ENCODE data around the gene GPR37L1. TPM values are rescaled to one million over a fixed set of nuclear protein-coding genes. Genes with fewer than 3 reads are reported as not detected.

GPR37L1 gene
- total RNA-seq, 2 experiments from 2014 or later, result not detected

GRCh38 chr1:202131956-202132821 is 9.5 kb downstream of the GPR37L1 start:
- ChIA-PET POLR2A (interaction anchor here (1.1 kb wide), 1 partner anchor 12 kb away, joined by 3 read pairs; the partner anchor contains the start of gene ARL8A), CTCF (no interaction called here)
- intact Hi-C loops (cut with DNase I, micrococcal nuclease), result loop anchor here in 1 of 2 experiments (1.0 kb wide), 1 partner anchor 122 kb away; the partner anchor contains the start of gene ELF3
- Mint-ChIP-seq H3K36me3 (ENCODE audit: low read depth) (peaks cover 41% of the 10 kb centered on the region), H3K27ac (no peak overlapping the region), H3K9me3 (no peaks in the 10 kb centered on the region), H3K27me3 (no peaks in the 10 kb centered on the region), H3K4me3 (no peak overlapping the region), H3K4me1 (ENCODE audit: low read depth) (peaks cover 5% of the 10 kb centered on the region)
- Histone ChIP-seq H3K4me1 (ENCODE audit: insufficient read depth, low read length) (peaks cover 14% of the 10 kb centered on the region), H3K27me3 (ENCODE audit: control insufficient read depth in 1 of 2, insufficient read depth in 2 of 2, low read length in 2 of 2) (no peaks in the 10 kb centered on the region), H3K36me3 (ENCODE audit: insufficient read depth, low read length) (peaks cover 41% of the 10 kb centered on the region), H3K4me3 (ENCODE audit: low read length) (no peak overlapping the region), H3K27ac (ENCODE audit: low read depth in 1 of 2, low read length in 2 of 2) (no peak overlapping the region), H3K9me3 (ENCODE audit: control insufficient read depth in 1 of 2, insufficient read depth in 1 of 2, low read length in 2 of 2) (no peaks in the 10 kb centered on the region)
- DNase-seq (no peak), ATAC-seq (ENCODE audit: poor library complexity) (no peak)
- TF ChIP-seq CTCF (IDR thresholded peaks at IDR 0.05), result no peak

DNA sequence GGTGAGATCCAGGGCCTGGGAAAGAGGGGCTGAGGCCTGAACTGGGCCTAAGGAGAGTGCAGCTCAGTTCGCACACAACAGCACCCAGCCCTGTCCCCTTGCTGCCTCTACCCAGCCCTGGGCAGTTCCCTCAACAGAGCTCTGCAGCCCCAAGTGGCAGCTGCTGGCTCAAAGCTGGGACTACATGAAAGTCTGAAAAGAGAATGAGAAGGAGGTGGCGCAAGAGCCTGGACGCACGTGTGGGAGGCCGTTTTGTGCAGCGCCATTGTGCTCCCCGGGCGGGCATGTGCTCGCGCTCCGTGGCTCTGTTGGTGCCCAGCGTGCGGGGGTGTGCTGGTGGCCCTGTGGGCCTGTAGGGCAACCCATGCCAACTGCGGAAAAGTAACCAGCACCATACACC is 10.3 kb downstream of the GPR37L1 start:
- no peak for TF ChIP-seq CTCF (IDR thresholded peaks at IDR 0.05)
- ChIA-PET POLR2A (interaction anchor here (0.9 kb wide), 1 partner anchor 11 kb away, joined by 3 read pairs; no protein-coding TSS in a partner anchor), CTCF (no interaction called here)
- no peaks in the 10 kb centered on the region for H3K9me3 ChIP-seq (ENCODE audit: control insufficient read depth in 1 of 2, insufficient read depth in 1 of 2, low read length in 2 of 2)
- Mint-ChIP-seq H3K9me3 (no peaks in the 10 kb centered on the region), H3K4me3 (no peak overlapping the region), H3K27me3 (no peaks in the 10 kb centered on the region), H3K27ac (no peak overlapping the region), H3K36me3 (ENCODE audit: low read depth) (peaks cover 49% of the 10 kb centered on the region), H3K4me1 (ENCODE audit: low read depth) (peaks cover 8% of the 10 kb centered on the region)
- ATAC-seq (ENCODE audit: poor library complexity), result no peak
- peaks cover 46% of the 10 kb centered on the region for H3K36me3 ChIP-seq (ENCODE audit: insufficient read depth, low read length)
- H3K27ac ChIP-seq (ENCODE audit: low read depth in 1 of 2, low read length in 2 of 2), result no peak overlapping the region
- H3K4me1 ChIP-seq (ENCODE audit: insufficient read depth, low read length), result peaks cover 14% of the 10 kb centered on the region
- H3K4me3 ChIP-seq (ENCODE audit: low read length), result no peak overlapping the region
- intact Hi-C loops (cut with DNase I, micrococcal nuclease), result no loop called here
- DNase-seq, result no peak
- H3K27me3 ChIP-seq (ENCODE audit: control insufficient read depth in 1 of 2, insufficient read depth in 2 of 2, low read length in 2 of 2), result no peaks in the 10 kb centered on the region

DNA sequence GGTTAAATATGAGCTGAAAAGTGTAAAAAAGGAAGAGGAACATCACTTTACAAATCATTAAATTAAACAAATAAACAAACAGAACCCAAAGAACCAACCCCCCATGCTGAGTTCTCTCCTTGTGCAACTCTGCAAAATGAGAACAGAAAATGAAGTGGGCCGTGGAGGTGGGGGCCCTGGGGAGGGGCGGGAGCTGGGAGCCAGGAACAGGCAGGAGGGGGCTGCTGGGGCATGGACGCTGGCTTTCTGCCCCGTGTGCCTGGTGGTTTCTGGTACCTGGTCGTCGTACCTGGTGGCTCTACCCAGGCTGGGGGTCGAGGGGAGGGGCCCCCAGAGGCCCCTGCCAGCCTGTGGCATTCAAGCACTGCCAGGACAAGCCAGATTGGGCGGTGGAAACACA is 10.8 kb downstream of the GPR37L1 start:
- DNase-seq (no peak), ATAC-seq (ENCODE audit: poor library complexity) (no peak)
- no peak overlapping the region for H3K4me3 ChIP-seq (ENCODE audit: low read length)
- no peaks in the 10 kb centered on the region for H3K9me3 ChIP-seq (ENCODE audit: control insufficient read depth in 1 of 2, insufficient read depth in 1 of 2, low read length in 2 of 2)
- CTCF ChIA-PET, result no interaction called here
- TF ChIP-seq CTCF (IDR thresholded peaks at IDR 0.05), result no peak
- H3K9me3 Mint-ChIP-seq, result no peaks in the 10 kb centered on the region
- no peaks in the 10 kb centered on the region for H3K27me3 ChIP-seq (ENCODE audit: control insufficient read depth in 1 of 2, insufficient read depth in 2 of 2, low read length in 2 of 2)
- peaks cover 13% of the 10 kb centered on the region for H3K4me1 Mint-ChIP-seq (ENCODE audit: low read depth)
- intact Hi-C loops (cut with DNase I, micrococcal nuclease), result no loop called here
- H3K36me3 ChIP-seq (ENCODE audit: insufficient read depth, low read length), result peaks cover 51% of the 10 kb centered on the region
- H3K4me3 Mint-ChIP-seq, result no peak overlapping the region
- POLR2A ChIA-PET, result interaction anchor here (0.9 kb wide), 1 partner anchor 11 kb away, joined by 3 read pairs; no protein-coding TSS in a partner anchor
- no peak overlapping the region for H3K27ac Mint-ChIP-seq
- no peak overlapping the region for H3K27ac ChIP-seq (ENCODE audit: low read depth in 1 of 2, low read length in 2 of 2)
- H3K36me3 Mint-ChIP-seq (ENCODE audit: low read depth), result peaks cover 54% of the 10 kb centered on the region
- H3K4me1 ChIP-seq (ENCODE audit: insufficient read depth, low read length), result peaks cover 14% of the 10 kb centered on the region
- H3K27me3 Mint-ChIP-seq, result no peaks in the 10 kb centered on the region
